Mesodermal cell (in vitro differentiated cells): ENCODE data around the gene MRPL43. TPM values are rescaled to one million over a fixed set of nuclear protein-coding genes. Genes with fewer than 3 reads are reported as not detected.
"Not testable (repeated sequence)": the region's sequence is repeated elsewhere in the genome, so short reads cannot be mapped to it uniquely, and the experiment has no call there.

Experiments
- H3K27ac ChIP-seq: 2 replicates; pipeline ENCODE4 v1.7.0; 2013; ENCODE audit warnings: mild to moderate bottlenecking, low read depth, low read length, moderate library complexity; ENCODE audit not compliant: severe bottlenecking
- H3K36me3 ChIP-seq: 2 replicates; pipeline ENCODE4 v1.7.1; 2013; ENCODE audit warnings: mild to moderate bottlenecking, low read length, moderate library complexity; ENCODE audit not compliant: control insufficient read depth, insufficient read depth
- H3K4me1 ChIP-seq: one replicate; pipeline ENCODE4 v1.7.1; 2013; ENCODE audit warnings: mild to moderate bottlenecking, low read length; ENCODE audit not compliant: insufficient read depth, control insufficient read depth, poor library complexity, severe bottlenecking
- H3K4me3 ChIP-seq: 2 replicates; pipeline ENCODE4 v1.7.0; 2013; ENCODE audit warnings: low read length, control low read depth, mild to moderate bottlenecking; ENCODE audit not compliant: insufficient read depth, poor library complexity, severe bottlenecking; ENCODE audit errors: extremely low read depth
- H3K9me3 ChIP-seq: 2 replicates; pipeline ENCODE4 v1.7.1; 2013; ENCODE audit warnings: mild to moderate bottlenecking, low read length, moderate library complexity; ENCODE audit not compliant: control insufficient read depth
- WGBS, 2 experiments: methylation state at CpG; one replicate each; pipeline ENCODE4 v1.1.5; 2013; ENCODE audit warnings: missing lambda C conversion rate in 2 of 2; ENCODE audit not compliant: insufficient coverage in 2 of 2; 5-methylcytosine and 5-hydroxymethylcytosine counted together
- polyA plus RNA-seq, 2 experiments: library from polyadenylated mRNA; stranded (reverse); fragments of 50-300 nt; gene quantifications; one replicate each; pipeline ENCODE4 v1.2.3, GENCODE V29; 2013

Gene MRPL43
- polyA plus RNA-seq (2013, experiment 1 of 2): 85.5 TPM
- 71.0 TPM for polyA plus RNA-seq (2013, experiment 2 of 2)

DNA sequence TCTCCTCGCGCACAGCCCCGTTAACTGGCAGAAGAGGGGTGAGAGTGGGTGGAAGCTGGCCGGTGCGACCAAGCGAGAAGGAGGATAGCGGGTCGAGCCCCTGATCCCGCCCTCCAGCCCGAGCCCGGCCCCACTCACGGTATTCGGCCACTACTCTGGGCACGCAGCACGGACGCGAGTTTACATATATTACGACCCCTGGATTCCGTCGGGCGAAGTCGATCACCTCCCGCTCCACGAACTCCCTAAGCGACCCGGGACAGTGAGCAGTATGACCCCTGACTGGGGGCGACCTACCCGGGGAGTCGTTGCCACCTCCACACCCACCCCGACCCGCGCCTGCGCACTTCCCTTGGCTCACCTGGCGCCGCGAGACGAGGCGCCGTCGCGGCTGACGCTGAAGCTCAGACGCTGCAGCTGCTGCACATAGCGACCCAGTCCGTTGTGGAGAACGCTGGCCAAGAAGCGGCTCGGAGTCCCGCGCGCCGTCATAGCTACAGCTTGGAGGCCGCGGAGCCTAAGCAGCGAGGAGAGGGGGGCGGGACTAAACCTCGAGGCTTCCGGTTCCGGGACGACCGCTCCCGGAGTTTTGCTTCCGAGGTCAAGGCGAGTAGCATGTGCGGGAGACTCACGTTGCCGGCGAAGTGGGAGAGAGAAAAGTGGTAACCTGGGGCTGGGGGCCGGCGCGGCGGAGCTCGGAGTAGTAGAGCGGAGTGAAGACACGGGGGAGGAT, at the start of gene MRPL43, which contains the start of gene TWNK:
Gene MRPL43 (minus strand): TSS at position 546 of the 733 bp plus-strand sequence. CDS start 54 bp downstream, at position 492.
Gene TWNK (plus strand): TSS at position 592 of the 733 bp plus-strand sequence. CDS start 668 bp downstream, outside the sequence.
- peak within 1 kb of the TSS; percentile 67 for H3K27ac ChIP-seq

DNA sequence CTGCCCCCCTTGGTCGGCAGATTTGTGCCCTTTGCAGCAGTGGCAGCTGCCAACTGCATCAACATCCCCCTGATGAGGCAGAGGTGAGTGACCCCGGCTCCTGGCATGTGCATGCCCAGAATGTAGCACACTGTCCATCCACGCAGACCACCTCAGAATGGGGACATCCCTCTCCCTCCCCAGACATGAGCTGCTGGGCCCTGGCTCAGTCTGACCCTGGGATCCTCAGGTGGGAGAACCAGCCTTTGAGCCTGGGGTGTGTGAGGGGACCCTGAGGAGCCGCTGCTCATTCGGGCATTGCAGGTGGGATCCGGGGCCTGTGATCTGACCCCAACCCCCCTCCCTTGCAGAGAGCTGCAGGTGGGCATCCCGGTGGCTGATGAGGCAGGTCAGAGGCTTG, 49.4 kb upstream of the MRPL43 start:
- H3K4me1 ChIP-seq: peaks cover 18% of the 10 kb centered on the region
- H3K36me3 ChIP-seq: peaks cover 50% of the 10 kb centered on the region
- H3K4me3 ChIP-seq: no peak overlapping the region
- no peak overlapping the region for H3K27ac ChIP-seq
- no peaks in the 10 kb centered on the region for H3K9me3 ChIP-seq
- 71 to 85% methylated on average over 3 of the region's 7 CpGs for WGBS, 2 experiments

More for the DNA sequence above, at the start of gene MRPL43, which contains the start of gene TWNK:
- Histone ChIP-seq H3K9me3 (no peaks in the 10 kb centered on the region), H3K4me1 (peaks cover 21% of the 10 kb centered on the region), H3K4me3 (peak within 1 kb of the TSS; percentile 98), H3K36me3 (peaks cover 54% of the 10 kb centered on the region)
- WGBS, 2 experiments: 0% methylated on average over 52 to 67 of the region's 75 CpGs

DNA sequence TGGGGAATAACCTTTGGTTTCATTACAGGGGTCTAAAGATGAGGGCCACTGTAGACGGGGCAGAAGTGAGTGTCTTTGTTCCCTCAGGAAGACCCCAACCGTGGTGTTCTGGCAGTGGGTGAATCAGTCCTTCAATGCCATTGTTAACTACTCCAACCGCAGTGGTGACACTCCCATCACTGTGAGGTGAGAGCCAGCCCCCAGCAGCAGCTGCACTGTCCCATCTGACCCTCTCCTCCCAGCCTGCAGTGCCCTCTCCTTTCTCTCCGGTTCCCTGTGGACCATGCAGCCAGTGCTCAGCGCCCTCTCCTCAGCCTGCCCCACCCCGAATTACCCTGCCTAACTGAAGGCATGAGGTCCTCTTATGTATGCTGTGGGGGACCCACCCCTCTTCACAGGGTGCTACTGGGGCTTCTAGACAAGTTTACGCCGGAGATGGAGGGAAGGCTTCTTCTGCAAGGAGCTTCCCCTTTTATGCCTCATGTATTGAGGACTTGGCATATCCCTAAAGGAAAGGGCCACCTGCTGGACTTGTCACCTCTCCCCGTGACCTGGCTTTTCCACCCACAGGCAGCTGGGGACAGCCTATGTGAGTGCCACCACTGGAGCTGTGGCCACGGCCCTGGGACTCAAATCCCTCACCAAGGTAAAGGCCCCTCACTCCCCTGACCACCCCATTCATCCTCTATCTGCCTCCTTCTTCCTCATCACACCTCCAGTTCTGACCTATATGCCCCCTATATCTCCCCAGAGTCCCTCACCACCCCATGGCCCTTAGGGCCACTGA, 48.8 kb upstream of the MRPL43 start:
- Histone ChIP-seq H3K4me1 (peaks cover 16% of the 10 kb centered on the region), H3K9me3 (no peaks in the 10 kb centered on the region), H3K4me3 (no peak overlapping the region), H3K36me3 (peaks cover 50% of the 10 kb centered on the region), H3K27ac (no peak overlapping the region)
- WGBS, 2 experiments: 76 to 79% methylated on average over 8 to 10 of the region's 10 CpGs

- 89 to 91% methylated on average over 6 of the region's 7 CpGs for WGBS, 2 experiments
Observed at GRCh38 chr10:101035314-101035713, 48.0 kb upstream of the MRPL43 start.

GRCh38 chr10:101034404-101034803, 47.1 kb upstream of the MRPL43 start:
- peaks cover 46% of the 10 kb centered on the region for H3K36me3 ChIP-seq
- H3K4me3 ChIP-seq, H3K9me3 ChIP-seq, H3K27ac ChIP-seq: not testable (repeated sequence)
- 91 to 92% methylated on average over 4 of the region's 4 CpGs for WGBS, 2 experiments
- peaks cover 25% of the 10 kb centered on the region for H3K4me1 ChIP-seq

More at GRCh38 chr10:101035314-101035713, 48.0 kb upstream of the MRPL43 start:
- peaks cover 50% of the 10 kb centered on the region for H3K36me3 ChIP-seq
- H3K27ac ChIP-seq: no peak overlapping the region
- H3K4me3 ChIP-seq: no peak overlapping the region
- no peaks in the 10 kb centered on the region for H3K9me3 ChIP-seq
- peaks cover 21% of the 10 kb centered on the region for H3K4me1 ChIP-seq

DNA sequence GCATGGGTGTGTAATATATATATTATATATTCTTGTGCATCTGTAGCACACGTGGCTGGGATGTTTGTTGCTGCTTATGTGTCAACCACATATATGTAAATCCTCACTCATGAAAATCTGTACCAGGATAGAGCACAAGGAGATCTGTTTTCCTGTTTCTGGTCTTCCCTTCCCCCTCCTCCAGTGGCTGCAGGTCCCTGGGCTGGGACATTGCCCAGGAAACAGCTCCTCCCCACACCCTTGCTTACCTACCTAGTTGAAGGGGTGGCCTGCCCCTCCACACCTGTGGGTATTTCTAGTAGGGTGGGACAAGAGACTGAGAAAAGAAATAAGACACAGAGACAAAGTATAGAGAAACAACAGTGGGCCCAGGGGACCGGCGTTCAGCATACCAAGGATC, 46.0 kb upstream of the MRPL43 start:
- H3K36me3 ChIP-seq: peaks cover 39% of the 10 kb centered on the region
- H3K27ac ChIP-seq: no peak overlapping the region
- no CpG with 5 or more reads among the region's 3 CpGs for WGBS, 2 experiments
- H3K9me3 ChIP-seq: no peaks in the 10 kb centered on the region
- H3K4me1 ChIP-seq: peaks cover 29% of the 10 kb centered on the region
- peak overlapping the region; percentile 46 for H3K4me3 ChIP-seq

GRCh38 chr10:101032637-101033224, 45.4 kb upstream of the MRPL43 start:
- H3K27ac ChIP-seq: peak overlapping the region; percentile 94
- WGBS, 2 experiments: 19 to 51% methylated on average over 2 to 6 of the region's 6 CpGs
- peaks cover 35% of the 10 kb centered on the region for H3K36me3 ChIP-seq

DNA sequence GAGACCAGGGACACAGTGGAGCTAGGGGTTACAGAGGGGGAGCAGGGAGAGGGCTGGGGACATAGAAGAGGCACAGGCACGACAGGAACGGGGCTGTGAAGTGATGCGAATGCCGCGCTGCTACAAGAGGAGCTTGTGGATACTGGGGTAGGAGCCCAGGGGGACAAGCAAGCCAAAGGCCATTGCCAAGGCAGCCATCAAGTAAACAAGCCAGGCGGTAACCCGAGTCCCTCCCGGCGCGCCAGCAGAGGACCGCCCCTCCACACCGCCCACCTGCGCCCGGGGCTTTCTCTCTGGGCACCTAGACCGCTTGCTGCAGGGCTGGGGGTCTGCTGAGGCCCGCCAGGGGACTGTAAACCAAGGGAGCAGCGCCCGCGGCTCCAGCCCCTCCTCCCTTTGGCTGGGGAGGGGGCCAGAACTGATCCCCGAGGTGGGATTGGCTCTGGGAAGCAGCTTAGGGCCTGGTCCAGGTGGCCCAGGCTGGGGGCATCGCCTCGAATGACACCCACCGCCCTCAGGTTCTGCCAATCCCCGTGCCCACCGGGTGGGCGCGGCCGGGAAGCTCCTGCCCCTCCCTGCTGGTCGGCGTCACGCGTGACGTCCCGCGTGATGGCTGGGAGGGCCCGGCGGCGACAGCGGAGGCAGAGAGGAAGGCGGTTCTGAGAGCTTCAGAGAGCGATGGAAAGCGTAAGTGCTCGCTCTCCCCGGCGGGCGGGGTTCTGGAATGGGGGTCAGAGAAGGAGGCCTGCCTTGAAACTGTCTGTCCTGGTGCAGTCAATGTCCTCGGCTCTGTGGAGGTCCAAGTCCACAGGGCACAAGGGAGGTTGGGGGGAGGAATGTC, 44.7 kb upstream of the MRPL43 start:
- Histone ChIP-seq H3K4me1 (peaks cover 32% of the 10 kb centered on the region), H3K9me3 (no peaks in the 10 kb centered on the region), H3K4me3 (peak overlapping the region; percentile 46), H3K27ac (peak overlapping the region; percentile 94), H3K36me3 (peaks cover 28% of the 10 kb centered on the region)
- 1 to 2% methylated on average over 33 to 42 of the region's 47 CpGs for WGBS, 2 experiments

More at GRCh38 chr10:101032637-101033224, 45.4 kb upstream of the MRPL43 start:
- Histone ChIP-seq H3K4me1 (peaks cover 26% of the 10 kb centered on the region), H3K4me3 (peak overlapping the region; percentile 46), H3K9me3 (no peaks in the 10 kb centered on the region)

GRCh38 chr10:101031128-101031795, 44.0 kb upstream of the MRPL43 start, which contains the start of the genes PDZD7 and SFXN3:
PDZD7 (minus strand) TSS chr10:101031129; CDS start chr10:101030219, 910 bp downstream.
SFXN3 (plus strand) TSS chr10:101031234; CDS start chr10:101034695, 3,461 bp downstream.
- Histone ChIP-seq H3K4me1 (peaks cover 32% of the 10 kb centered on the region), H3K27ac (peak within 1 kb of the TSS; percentile 94), H3K36me3 (peaks cover 20% of the 10 kb centered on the region), H3K4me3 (peak within 1 kb of the TSS; percentile 46), H3K9me3 (no peaks in the 10 kb centered on the region)
- 0 to 3% methylated on average over 30 to 37 of the region's 38 CpGs for WGBS, 2 experiments
